GM21786 (cell line): ENCODE data around the gene SLC2A4RG.

ENCODE experiments used
- ATAC-seq: cut with Tn5 transposase; IDR thresholded peaks from one replicate; pipeline ENCODE4 v1.9.1; 2021; ENCODE audit not compliant: unreplicated experiment

Gene SLC2A4RG

GRCh38 chr20:63698739-63699465 is 40.7 kb upstream of the SLC2A4RG start:
- no peak for ATAC-seq

- ATAC-seq = no peak
Observed at GRCh38 chr20:63699466-63700198, 39.9 kb upstream of the SLC2A4RG start.

GRCh38 chr20:63700199-63701050 is 39.2 kb upstream of the SLC2A4RG start:
- ATAC-seq = no peak

GRCh38 chr20:63701051-63701328 is 38.6 kb upstream of the SLC2A4RG start:
- no peak for ATAC-seq

GRCh38 chr20:63701329-63702035 is 38.1 kb upstream of the SLC2A4RG start:
- no peak for ATAC-seq

- no peak for ATAC-seq
Observed at GRCh38 chr20:63702036-63702665, 37.4 kb upstream of the SLC2A4RG start.

GRCh38 chr20:63702751-63703470 is 36.7 kb upstream of the SLC2A4RG start:
- ATAC-seq = no peak

- no peak for ATAC-seq
Observed at GRCh38 chr20:63703471-63703975, 36.1 kb upstream of the SLC2A4RG start.

- no peak for ATAC-seq
Observed at GRCh38 chr20:63703976-63704748, 35.4 kb upstream of the SLC2A4RG start.

GRCh38 chr20:63704749-63705117 is 34.8 kb upstream of the SLC2A4RG start:
- no peak for ATAC-seq

GRCh38 chr20:63705232-63706026 is 34.1 kb upstream of the SLC2A4RG start:
- ATAC-seq = no peak

GRCh38 chr20:63706027-63706695 is 33.4 kb upstream of the SLC2A4RG start:
- no peak for ATAC-seq

GRCh38 chr20:63706852-63707557 is 32.6 kb upstream of the SLC2A4RG start:
- ATAC-seq = peak; percentile 8

GRCh38 chr20:63707558-63708300 is 31.8 kb upstream of the SLC2A4RG start, which contains the start of the genes ARFRP1 and ZGPAT:
TSS of gene ARFRP1 (minus strand) at chr20:63707976. CDS start at chr20:63707091, 885 bp downstream.
TSS of gene ZGPAT (plus strand) at chr20:63708039. CDS start at chr20:63708581, 542 bp downstream.
- ATAC-seq = peak; percentile 58

GRCh38 chr20:63708301-63709148 is 31.1 kb upstream of the SLC2A4RG start:
- ATAC-seq = peak; percentile 24
